Stomach (tissue), 19 donors: ENCODE results near the gene SELENOM. TPM values are rescaled to one million over a fixed set of nuclear protein-coding genes. Genes with fewer than 3 reads are reported as not detected.

Experiments used
- DNase-seq, 2 donors: peaks; one replicate each; pipeline versions ENCODE4 v3.0.0 to v3.0.0-alpha.2; 2013 to 2019
- H3K27ac ChIP-seq, 5 donors: fragments of 200-600 bp in 4 of 5; sonication (generic) in 4 of 5; one replicate each; pipeline ENCODE4 v1.5.1; 2013 to 2019; ENCODE audit warnings: mild to moderate bottlenecking in 1 of 5, moderate library complexity in 1 of 5
- H3K27me3 ChIP-seq, 3 donors: fragments of 200-600 bp; sonication (generic); one replicate each; pipeline ENCODE4 v1.5.1; 2017 to 2019; ENCODE audit warnings: mixed run types in 1 of 3
- H3K36me3 ChIP-seq, 4 donors: fragments of 200-600 bp; sonication (generic); 1 replicate in 3 of 4; 2 replicates in 1 of 4; pipeline ENCODE4 v1.5.1; 2016 to 2019
- H3K4me1 ChIP-seq, 4 donors: fragments of 200-600 bp; sonication (generic); one replicate each; pipeline ENCODE4 v1.5.1; 2016 to 2019
- H3K4me3 ChIP-seq, 4 donors: fragments of 200-600 bp; sonication (generic) in 3 of 4; one replicate each; pipeline ENCODE4 v1.5.1; 2016 to 2019; ENCODE audit warnings: mild to moderate bottlenecking in 1 of 4
- H3K9me3 ChIP-seq, 4 donors: fragments of 200-600 bp; sonication (generic); one replicate each; pipeline ENCODE4 v1.5.1; 2016 to 2019
- EP300 ChIP-seq: sonication (generic); formaldehyde crosslinking; IDR thresholded peaks from one replicate; pipeline ENCODE4 v1.6.1; 2017; ENCODE audit warnings: antibody characterized with exemption
- POLR2A ChIP-seq, 4 donors: fragments of 450-650 bp; IDR thresholded peaks; one replicate each; pipeline ENCODE4 v1.6.1; 2016; ENCODE audit warnings: antibody characterized with exemption in 4 of 4, control low read depth in 2 of 4, mild to moderate bottlenecking in 1 of 4, moderate library complexity in 1 of 4
- POLR2AphosphoS5 ChIP-seq, 3 donors: sonication (generic); formaldehyde crosslinking; IDR thresholded peaks; one replicate each; pipeline ENCODE4 v1.6.1; 2016; ENCODE audit warnings: antibody characterized with exemption in 3 of 3
- WGBS, 5 donors: extraction: QIAGEN DNeasy Blood & Tissue Kit in 3 of 5; methylation state at CpG; one replicate each; pipeline versions ENCODE4 v1.1.5 to v1.1.7; 2013 to 2018; 5-methylcytosine and 5-hydroxymethylcytosine counted together
- intact Hi-C: fragments of 100-400 bp; cut with DNase I; formaldehyde crosslinking; loops from one replicate; pipeline ENCODE4 v1.15.1; 2023; ENCODE audit warnings: low total_unique reads
- long read RNA-seq, 10 donors: transcript quantifications; one replicate each; lab custom pipeline, GENCODE V29; 2026
- polyA plus RNA-seq, 3 donors: library from polyadenylated mRNA; stranded (reverse); fragments of 200-250 nt; gene quantifications; one replicate each; pipeline ENCODE4 v1.2.3, GENCODE V29; 2013
- total RNA-seq, 5 donors: library from RNA; depleted of rRNA; stranded (reverse); fragments of >200 nt; gene quantifications; one replicate each; pipeline versions ENCODE4 v1.1.0 to v1.2.3, GENCODE V29; 2014 to 2016
- TF ChIP-seq, protein P1 (sequence below), 7 experiments: fragments of 450-650 bp in 4 of 7; fragments of 200-600 bp in 3 of 7; sonication (generic) in 3 of 7; IDR thresholded peaks; one replicate each; pipeline ENCODE4 v1.5.1; 2016 to 2019; ENCODE audit warnings: antibody characterized with exemption in 7 of 7, control low read depth in 2 of 7, mild to moderate bottlenecking in 1 of 7
- donor health status: healthy with polysubstance abuse.
- donor health status: Bipolar disorder and iron deficiency.
- donor health status: healthy.

SELENOM gene, protein sequence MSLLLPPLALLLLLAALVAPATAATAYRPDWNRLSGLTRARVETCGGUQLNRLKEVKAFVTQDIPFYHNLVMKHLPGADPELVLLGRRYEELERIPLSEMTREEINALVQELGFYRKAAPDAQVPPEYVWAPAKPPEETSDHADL
- total RNA-seq (1,000 to 10,000 TPM in 1 of 5 donors, 100 to 1,000 TPM in 3, 10 to 100 TPM in 1; 59.8 to 1,443 (median 573) TPM), polyA plus RNA-seq (100 to 1,000 TPM; 243 to 454 (median 300) TPM)
- long read RNA-seq, donor 1, transcript SELENOM-201 (5 exons, 694 nt), result major isoform, 25 of 27 reads
- long read RNA-seq, donor 1, partial matches to known transcripts, result 0 of 27 reads
- long read RNA-seq, donor 1, other reads (novel, unspliced or antisense), result 0 of 27 reads
- long read RNA-seq, donor 2, transcript SELENOM-201 (5 exons, 694 nt), result major isoform, 35 of 37 reads
- long read RNA-seq, donor 2, partial matches to known transcripts, result 0 of 37 reads
- long read RNA-seq, donor 2, other reads (novel, unspliced or antisense), result 0 of 37 reads
- long read RNA-seq, donor 3, transcript SELENOM-201 (5 exons, 694 nt), result major isoform, 14 of 18 reads
- long read RNA-seq, donor 3, partial matches to known transcripts, result 0 of 18 reads
- long read RNA-seq, donor 3, other reads (novel, unspliced or antisense), result 0 of 18 reads
- long read RNA-seq, donor 4, partial matches to known transcripts, result 0 of 5 reads
- long read RNA-seq, donor 4, other reads (novel, unspliced or antisense), result 0 of 5 reads
- long read RNA-seq, donor 5, transcript SELENOM-201 (5 exons, 694 nt), result major isoform, 32 of 34 reads
- long read RNA-seq, donor 5, partial matches to known transcripts, result 0 of 34 reads
- long read RNA-seq, donor 5, other reads (novel, unspliced or antisense), result 0 of 34 reads
- long read RNA-seq, donor 6, transcript SELENOM-201 (5 exons, 694 nt), result major isoform, 47 of 51 reads
- long read RNA-seq, donor 6, partial matches to known transcripts, result 0 of 51 reads
- long read RNA-seq, donor 6, other reads (novel, unspliced or antisense), result 0 of 51 reads
- long read RNA-seq, donor 7, transcript SELENOM-201 (5 exons, 694 nt), result major isoform, 82 of 87 reads
- long read RNA-seq, donor 7, partial matches to known transcripts, result 0 of 87 reads
- long read RNA-seq, donor 7, other reads (novel, unspliced or antisense), result 0 of 87 reads
- long read RNA-seq, donor 8, transcript SELENOM-201 (5 exons, 694 nt), result major isoform, 18 of 19 reads
- long read RNA-seq, donor 8, partial matches to known transcripts, result 0 of 19 reads
- long read RNA-seq, donor 8, other reads (novel, unspliced or antisense), result 0 of 19 reads
- long read RNA-seq, donor 9, transcript SELENOM-201 (5 exons, 694 nt), result major isoform, 34 of 35 reads
- long read RNA-seq, donor 9, partial matches to known transcripts, result 0 of 35 reads
- long read RNA-seq, donor 9, other reads (novel, unspliced or antisense), result 0 of 35 reads
- long read RNA-seq, donor 10, transcript SELENOM-201 (5 exons, 694 nt), result major isoform, 12 of 33 reads
- long read RNA-seq, donor 10, partial matches to known transcripts, result 20 of 33 reads
- long read RNA-seq, donor 10, other reads (novel, unspliced or antisense), result 0 of 33 reads

DNA sequence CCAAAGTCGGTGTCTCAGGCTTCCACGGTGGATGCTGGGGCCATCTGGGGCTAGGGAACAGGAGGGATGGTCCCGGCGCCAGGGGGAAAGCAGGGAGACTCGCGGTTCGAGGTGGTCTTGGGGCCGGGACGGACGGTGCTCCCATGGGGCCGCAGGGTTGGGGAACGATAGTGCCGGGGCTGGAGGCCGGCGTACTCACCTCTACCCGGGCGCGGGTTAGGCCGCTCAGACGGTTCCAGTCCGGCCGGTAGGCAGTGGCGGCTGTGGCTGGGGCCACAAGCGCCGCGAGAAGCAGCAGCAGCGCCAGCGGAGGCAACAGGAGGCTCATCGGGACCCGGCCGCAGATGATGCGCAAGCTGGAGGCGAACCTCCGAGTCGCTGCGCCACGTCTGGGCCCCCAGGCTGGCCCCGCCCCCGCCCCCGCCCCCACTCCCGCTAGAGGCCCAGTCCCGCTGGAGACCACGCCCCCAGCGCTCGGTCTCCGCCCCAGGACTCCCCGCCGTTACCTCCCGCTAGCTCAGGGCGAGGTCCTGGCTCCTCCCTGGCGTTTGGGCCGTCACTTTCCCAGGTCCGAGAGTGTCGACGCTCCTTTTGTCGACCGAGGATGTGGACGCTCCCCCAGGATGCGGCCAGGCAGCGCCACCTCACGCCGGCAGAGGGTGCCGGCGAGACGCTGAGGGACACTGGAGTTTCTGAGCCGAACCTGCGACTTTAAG is at the start of gene SELENOM:
Gene SELENOM (minus strand): TSS at position 391 of the 716 bp plus-strand sequence. CDS start 63 bp downstream, at position 328.
- DNase-seq, result peak; percentile 97 to 98
- intact Hi-C loops, result no loop called here
- 4 to 8% (median 6%) methylated on average over 20 to 67 of the region's 67 CpGs for WGBS, 5 donors
- Histone ChIP-seq H3K4me3 (peak within 1 kb of the TSS; percentile 58 to 87 (median 68)), H3K9me3 (peaks cover 0 to under 1% (median 0%) of the 10 kb centered on the region in 4 donors), H3K36me3 (peaks cover 10 to 26% (median 20%) of the 10 kb centered on the region in 4 donors), H3K27me3 (no peaks in the 10 kb centered on the region), H3K4me1 (peaks cover 10 to 58% (median 49%) of the 10 kb centered on the region in 4 donors), H3K27ac (peak within 1 kb of the TSS; percentile 92 to 98 (median 96))
- TF ChIP-seq POLR2AphosphoS5 (IDR thresholded peaks at IDR 0.05) (peak; percentile 72 to 93 (median 81)), EP300 (no peak), POLR2A (IDR thresholded peaks at IDR 0.05) (no peak)
- TF ChIP-seq, protein P1, sequence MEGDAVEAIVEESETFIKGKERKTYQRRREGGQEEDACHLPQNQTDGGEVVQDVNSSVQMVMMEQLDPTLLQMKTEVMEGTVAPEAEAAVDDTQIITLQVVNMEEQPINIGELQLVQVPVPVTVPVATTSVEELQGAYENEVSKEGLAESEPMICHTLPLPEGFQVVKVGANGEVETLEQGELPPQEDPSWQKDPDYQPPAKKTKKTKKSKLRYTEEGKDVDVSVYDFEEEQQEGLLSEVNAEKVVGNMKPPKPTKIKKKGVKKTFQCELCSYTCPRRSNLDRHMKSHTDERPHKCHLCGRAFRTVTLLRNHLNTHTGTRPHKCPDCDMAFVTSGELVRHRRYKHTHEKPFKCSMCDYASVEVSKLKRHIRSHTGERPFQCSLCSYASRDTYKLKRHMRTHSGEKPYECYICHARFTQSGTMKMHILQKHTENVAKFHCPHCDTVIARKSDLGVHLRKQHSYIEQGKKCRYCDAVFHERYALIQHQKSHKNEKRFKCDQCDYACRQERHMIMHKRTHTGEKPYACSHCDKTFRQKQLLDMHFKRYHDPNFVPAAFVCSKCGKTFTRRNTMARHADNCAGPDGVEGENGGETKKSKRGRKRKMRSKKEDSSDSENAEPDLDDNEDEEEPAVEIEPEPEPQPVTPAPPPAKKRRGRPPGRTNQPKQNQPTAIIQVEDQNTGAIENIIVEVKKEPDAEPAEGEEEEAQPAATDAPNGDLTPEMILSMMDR (IDR thresholded peaks at IDR 0.05), result peak in 5 of 7 experiments; percentile 85 to 99 (median 95)

DNA sequence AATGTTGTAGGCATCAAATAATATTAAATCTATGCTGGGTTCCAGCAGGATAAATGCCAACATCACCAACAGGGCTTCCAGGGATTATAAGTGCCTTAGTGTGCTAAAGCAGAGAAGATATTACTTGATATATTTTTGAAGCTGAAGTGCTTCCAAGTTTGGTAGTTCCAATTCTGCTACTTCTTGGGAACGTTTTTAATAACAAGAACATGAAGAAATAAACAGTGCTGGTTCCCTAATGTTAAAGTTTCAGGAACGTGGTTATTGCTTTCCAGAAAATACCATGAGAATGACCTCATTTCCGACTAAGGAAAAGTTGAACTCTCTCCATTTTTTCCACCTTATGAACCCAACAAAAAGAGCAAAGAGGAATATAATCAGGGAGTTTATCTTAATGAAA is 48.1 kb upstream of the SELENOM start:
- DNase-seq, result peak in 1 of 2 donors; percentile 43
- intact Hi-C loops, result no loop called here
- Histone ChIP-seq H3K9me3 (no peaks in the 10 kb centered on the region), H3K4me1 (peaks cover 6 to 24% (median 16%) of the 10 kb centered on the region in 4 donors), H3K27ac (peak overlapping the region in 4 of 5 donors; percentile 74 to 87 (median 80)), H3K27me3 (no peaks in the 10 kb centered on the region), H3K4me3 (no peak overlapping the region), H3K36me3 (no peaks in the 10 kb centered on the region)
- no peak for TF ChIP-seq POLR2A (IDR thresholded peaks at IDR 0.05)
- peak in 1 of 3 donors; percentile 80 for TF ChIP-seq POLR2AphosphoS5 (IDR thresholded peaks at IDR 0.05)
- 21 to 39% (median 32%) methylated on average over 3 of the region's 3 CpGs for WGBS, 5 donors

DNA sequence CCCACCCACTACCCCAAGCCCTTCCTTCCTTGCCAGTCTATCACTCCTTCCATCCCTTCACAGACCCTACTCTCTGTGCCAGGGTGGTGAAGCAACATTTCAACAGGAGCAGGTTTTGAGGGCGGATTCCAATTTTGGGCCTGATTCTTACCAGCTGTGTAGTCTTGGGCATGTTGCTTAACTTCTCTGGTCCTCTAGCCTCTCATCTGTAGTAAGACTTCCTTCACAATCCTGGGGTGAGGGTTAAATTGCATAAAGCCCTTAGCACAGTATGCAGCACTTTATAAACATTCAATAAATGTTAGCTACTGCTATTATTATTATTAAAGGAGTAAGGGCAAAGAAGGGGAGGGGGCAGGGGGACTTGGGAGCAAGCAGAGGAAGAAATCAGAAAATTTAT is 47.6 kb upstream of the SELENOM start:
- DNase-seq, result no peak
- peak overlapping the region in 4 of 5 donors; percentile 74 to 87 (median 80) for H3K27ac ChIP-seq
- H3K27me3 ChIP-seq, result no peaks in the 10 kb centered on the region
- no peak overlapping the region for H3K4me3 ChIP-seq
- intact Hi-C loops, result no loop called here
- H3K36me3 ChIP-seq, result no peaks in the 10 kb centered on the region
- peaks cover 6 to 24% (median 16%) of the 10 kb centered on the region in 4 donors for H3K4me1 ChIP-seq
- WGBS, 5 donors, result 84 to 94% (median 88%) methylated on average over 1 of the region's 1 CpG
- TF ChIP-seq POLR2AphosphoS5 (IDR thresholded peaks at IDR 0.05), result no peak
- TF ChIP-seq EP300, result no peak
- TF ChIP-seq POLR2A (IDR thresholded peaks at IDR 0.05), result no peak
- TF ChIP-seq, protein P1 (IDR thresholded peaks at IDR 0.05), result no peak
- no peaks in the 10 kb centered on the region for H3K9me3 ChIP-seq

DNA sequence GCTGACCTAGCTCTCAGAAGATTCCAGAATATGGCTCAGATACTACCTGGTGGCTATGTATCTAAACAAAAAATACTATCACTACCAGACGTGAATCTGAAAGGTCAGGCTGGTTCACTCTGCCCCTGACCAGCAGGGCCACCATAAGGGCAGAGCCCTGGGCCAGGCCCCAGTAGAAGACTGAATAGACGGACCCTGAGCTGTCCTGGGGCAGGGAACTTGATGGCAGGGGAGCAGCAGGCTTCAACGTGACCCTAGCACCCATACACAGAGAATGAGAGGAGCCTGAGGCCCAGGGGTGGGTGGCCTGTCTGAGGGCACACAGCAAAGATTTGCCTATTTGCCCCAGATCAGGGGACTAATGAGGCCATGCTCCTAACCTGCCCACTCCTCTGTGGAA is 46.0 kb upstream of the SELENOM start:
- H3K27me3 ChIP-seq, result no peaks in the 10 kb centered on the region
- no peaks in the 10 kb centered on the region for H3K9me3 ChIP-seq
- no peaks in the 10 kb centered on the region for H3K36me3 ChIP-seq
- peaks cover 16 to 30% (median 25%) of the 10 kb centered on the region in 4 donors for H3K4me1 ChIP-seq
- 57 to 78% (median 73%) methylated on average over 3 of the region's 3 CpGs for WGBS, 5 donors
- no peak overlapping the region for H3K4me3 ChIP-seq
- H3K27ac ChIP-seq, result peak overlapping the region in 2 of 5 donors; percentile 34 to 87
- intact Hi-C loops, result no loop called here
- TF ChIP-seq POLR2AphosphoS5 (IDR thresholded peaks at IDR 0.05) (no peak), EP300 (no peak), POLR2A (IDR thresholded peaks at IDR 0.05) (no peak)
- TF ChIP-seq, protein P1 (IDR thresholded peaks at IDR 0.05), result no peak
- no peak for DNase-seq
